Fibroblast of lung (primary cell): ENCODE results near the gene NRP1.

Source experiments
- CTCF ChIP-seq, 2 donors: IDR thresholded peaks in 1 of 2; conservative IDR thresholded peaks in 1 of 2; 1 replicate in 1 of 2; 2 replicates in 1 of 2; pipeline ENCODE4 v1.5.1; 2011 to 2012; ENCODE audit warnings: low read length in 2 of 2, control low read depth in 1 of 2, inconsistent platforms in 1 of 2, low read depth in 1 of 2, mild to moderate bottlenecking in 1 of 2
- EZH2 ChIP-seq: IDR thresholded peaks from 2 replicates; pipeline ENCODE4 v1.5.1; 2012; ENCODE audit warnings: low read length, control low read depth, mild to moderate bottlenecking; ENCODE audit errors: missing control alignments

- TF ChIP-seq CTCF (conservative IDR thresholded peaks at IDR 0.05 in 1 of 2, IDR thresholded peaks at IDR 0.05 in 1 of 2; ENCODE audit: low read depth in 1 of 2, low read length in 2 of 2) = no peak
- no peak for TF ChIP-seq EZH2
Measured at GRCh38 chr10:33353853-33354252, 19.4 kb upstream of the NRP1 start.
